GM19455 (cell line): ENCODE measurements around the gene P3R3URF.

ENCODE experiments used
- ATAC-seq: cut with Tn5 transposase; IDR thresholded peaks from one replicate; pipeline ENCODE4 v1.9.1; 2021; ENCODE audit not compliant: unreplicated experiment

Gene P3R3URF

GRCh38 chr1:46194641-46195193 is 18.4 kb upstream of the P3R3URF start:
- ATAC-seq = no peak

GRCh38 chr1:46193984-46194570 is 17.8 kb upstream of the P3R3URF start:
- ATAC-seq = no peak

- ATAC-seq = no peak
Measured at GRCh38 chr1:46193285-46193684, 17.0 kb upstream of the P3R3URF start.

- ATAC-seq = no peak
Measured at GRCh38 chr1:46192171-46192570, 15.9 kb upstream of the P3R3URF start.

GRCh38 chr1:46191033-46191701 is 14.9 kb upstream of the P3R3URF start:
- no peak for ATAC-seq

- no peak for ATAC-seq
Measured at GRCh38 chr1:46190539-46190938, 14.3 kb upstream of the P3R3URF start.

- no peak for ATAC-seq
Measured at GRCh38 chr1:46188295-46189030, 12.2 kb upstream of the P3R3URF start.

- no peak for ATAC-seq
Measured at GRCh38 chr1:46187106-46187869, 11.0 kb upstream of the P3R3URF start.

- no peak for ATAC-seq
Measured at GRCh38 chr1:46186076-46186475, 9.8 kb upstream of the P3R3URF start.

- ATAC-seq = no peak
Measured at GRCh38 chr1:46184920-46185658, 8.8 kb upstream of the P3R3URF start.

- ATAC-seq = no peak
Measured at GRCh38 chr1:46183926-46184557, 7.8 kb upstream of the P3R3URF start.

GRCh38 chr1:46183079-46183847 is 7.0 kb upstream of the P3R3URF start:
- no peak for ATAC-seq

GRCh38 chr1:46181343-46182260 is 5.3 kb upstream of the P3R3URF start:
- no peak for ATAC-seq

GRCh38 chr1:46180082-46180616 is 3.9 kb upstream of the P3R3URF start:
- ATAC-seq = no peak

- ATAC-seq = peak; percentile 63
Measured at GRCh38 chr1:46179138-46180081, 3.1 kb upstream of the P3R3URF start.

GRCh38 chr1:46175243-46175642 is 1.0 kb downstream of the P3R3URF start:
- ATAC-seq = no peak
